Head of caudate nucleus (tissue), 42 donors: ENCODE data around the gene SPTBN4.
A peak's percentile ranks its signal among the peaks of the same experiment; 100 is the strongest.
"Not testable (repeated sequence)": the region's sequence is repeated elsewhere in the genome, so short reads cannot be mapped to it uniquely, and the experiment has no call there.

Experiments used
- DNase-seq, 42 donors: peaks; one replicate each; pipeline versions ENCODE4 v3.0.0 to v3.0.0-alpha.2; 2020 to 2021; ENCODE audit warnings: mixed read lengths in 7 of 42
- intact Hi-C: fragments of 100-400 bp; cut with DNase I; formaldehyde crosslinking; loops from one replicate; pipeline ENCODE4 v1.15.0; 2022

Gene SPTBN4

GRCh38 chr19:40497214-40497613, 30.4 kb downstream of the SPTBN4 start:
- DNase-seq = no peak
- intact Hi-C loops = no loop called here

GRCh38 chr19:40499320-40499719, 32.5 kb downstream of the SPTBN4 start:
- intact Hi-C loops = no loop called here
- no peak for DNase-seq

DNA sequence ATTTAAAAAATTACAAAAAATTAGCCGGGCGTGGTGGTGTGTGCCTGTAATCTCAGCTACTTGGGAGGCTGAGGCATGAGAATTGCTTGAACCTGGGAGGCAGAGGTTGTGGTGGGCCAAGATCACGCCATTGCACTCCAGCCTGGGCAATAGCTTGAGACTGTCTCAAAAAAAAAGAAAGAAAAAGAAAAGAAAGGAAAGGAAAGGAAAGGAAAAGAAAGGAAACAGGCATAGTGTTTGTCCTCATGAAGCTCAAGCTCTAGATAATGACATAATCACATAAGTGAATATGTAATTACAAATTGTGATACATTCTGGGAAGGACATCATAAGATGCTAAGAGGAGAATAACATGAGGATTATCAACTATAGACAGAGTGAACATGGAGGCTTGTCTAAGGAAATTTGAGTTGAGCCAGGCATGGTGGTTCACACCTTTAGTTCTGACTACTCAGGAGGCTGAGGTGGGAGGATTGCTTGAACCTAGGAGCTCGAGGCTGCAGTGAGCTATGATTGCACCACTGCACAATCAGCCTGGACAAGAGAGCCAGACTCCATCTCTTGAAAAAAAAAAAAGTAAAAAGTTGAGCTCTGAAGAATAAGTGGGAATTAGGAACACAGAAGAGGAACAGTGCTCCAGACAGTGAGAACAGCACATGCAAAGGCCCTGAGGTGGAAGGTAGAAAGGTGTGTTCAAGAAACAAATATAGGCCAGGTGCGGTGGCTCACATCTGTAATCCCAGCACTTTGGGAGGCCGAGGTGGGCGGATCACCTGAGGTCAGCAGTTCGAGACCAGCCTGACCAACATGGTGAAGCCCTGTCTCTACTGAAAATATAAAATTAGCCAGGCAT, 34.1 kb downstream of the SPTBN4 start:
- intact Hi-C loops, DNase-seq: not testable (repeated sequence)

DNA sequence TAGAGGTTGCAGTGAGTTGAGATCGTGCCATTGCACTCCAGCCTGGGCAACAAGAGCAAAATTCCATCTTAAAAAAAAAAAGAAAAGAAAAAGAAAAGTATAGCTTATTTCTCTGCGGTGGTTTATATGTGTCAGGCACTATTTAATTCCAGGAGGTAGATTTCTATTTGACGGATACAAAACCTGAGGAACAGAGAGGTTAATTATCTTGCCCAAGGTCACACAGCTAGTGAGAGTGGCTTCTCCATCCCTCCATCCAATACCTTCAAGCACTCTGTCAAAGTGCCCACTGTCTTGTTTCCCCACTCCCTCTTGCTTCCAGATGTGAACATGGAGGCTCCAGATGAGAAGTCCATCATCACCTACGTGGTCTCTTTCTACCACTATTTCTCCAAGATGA, 34.8 kb downstream of the SPTBN4 start:
- intact Hi-C loops = no loop called here

GRCh38 chr19:40502081-40502480, 35.3 kb downstream of the SPTBN4 start:
- DNase-seq = peak in 1 of 42 donors; percentile 15
- intact Hi-C loops = no loop called here

More for the DNA sequence above, 34.8 kb downstream of the SPTBN4 start:
- DNase-seq = no peak

DNA sequence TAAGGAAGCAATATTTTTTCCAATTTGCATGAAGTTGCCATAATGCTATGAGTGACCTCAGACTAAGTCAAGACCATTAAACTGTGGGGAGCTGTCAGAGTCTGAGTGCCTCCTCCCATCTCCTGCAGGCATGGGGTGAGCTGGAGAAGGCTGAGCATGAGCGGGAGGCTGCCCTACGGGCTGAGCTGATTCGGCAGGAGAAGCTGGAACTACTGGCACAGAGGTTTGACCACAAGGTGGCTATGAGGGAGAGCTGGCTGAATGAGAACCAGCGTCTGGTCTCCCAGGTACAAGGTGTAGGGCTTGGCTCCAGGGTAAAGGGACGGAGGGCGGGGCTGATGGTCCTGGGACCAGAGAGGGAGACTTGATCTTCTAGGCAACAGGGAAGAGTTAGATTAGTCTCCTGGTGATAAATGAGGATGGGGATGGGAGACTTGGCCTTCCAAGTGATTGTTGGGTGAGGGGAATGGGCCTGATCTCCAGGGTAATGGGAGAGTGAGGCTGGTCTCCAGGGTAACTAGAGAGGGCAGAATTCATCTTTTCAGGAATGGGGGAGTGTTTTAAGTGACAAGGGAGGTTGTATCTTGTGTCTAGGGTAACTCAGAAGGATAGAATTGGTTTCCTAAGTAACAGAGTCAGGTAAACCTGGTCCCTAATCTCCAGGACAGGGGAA, 36.0 kb downstream of the SPTBN4 start:
- DNase-seq = no peak
- intact Hi-C loops = no loop called here

- intact Hi-C loops = no loop called here
Measured at GRCh38 chr19:40503320-40503695, 36.5 kb downstream of the SPTBN4 start.

DNA sequence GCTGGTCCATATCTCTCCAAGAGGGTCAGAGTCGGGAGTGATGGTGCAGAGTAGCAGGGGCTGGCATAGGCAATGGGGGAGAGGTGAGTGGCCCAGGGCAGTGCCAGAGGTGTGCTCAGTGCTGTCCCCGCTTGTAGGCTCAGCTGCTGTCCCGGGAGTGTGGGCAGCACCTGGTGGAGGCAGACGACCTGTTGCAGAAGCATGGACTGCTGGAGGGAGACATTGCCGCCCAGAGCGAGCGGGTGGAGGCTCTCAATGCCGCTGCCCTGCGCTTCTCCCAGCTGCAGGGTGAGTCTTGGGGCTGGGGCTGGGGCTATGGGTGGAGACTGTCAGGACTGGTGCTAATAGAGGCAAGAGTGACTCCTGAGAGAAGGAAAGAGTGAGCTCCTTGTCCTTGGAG, 39.3 kb downstream of the SPTBN4 start:
- intact Hi-C loops = no loop called here
- DNase-seq = no peak

More at GRCh38 chr19:40503320-40503695, 36.5 kb downstream of the SPTBN4 start:
- DNase-seq = peak; percentile 43 to 96 (median 80)

DNA sequence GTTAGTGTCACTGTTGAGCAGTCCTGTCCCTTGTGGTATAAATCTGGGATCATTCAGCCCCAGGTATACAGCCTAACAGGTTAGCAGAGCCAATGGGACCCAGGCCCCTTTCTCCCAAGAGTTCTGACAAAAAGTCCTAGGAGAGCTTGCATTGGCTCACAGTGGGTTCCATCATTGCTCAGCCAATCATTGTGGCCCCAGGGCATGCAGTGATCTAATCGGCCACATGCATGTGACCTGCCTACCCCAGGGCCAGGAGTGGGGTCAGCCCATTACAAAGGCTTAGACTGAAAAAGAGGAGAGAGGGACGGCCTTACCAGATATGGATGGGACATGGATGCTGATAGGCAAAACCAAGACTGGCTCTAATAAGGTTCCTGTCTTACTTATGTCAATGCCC, 41.1 kb downstream of the SPTBN4 start:
- intact Hi-C loops = no loop called here
- no peak for DNase-seq

- no peak for DNase-seq
- intact Hi-C loops = no loop called here
Measured at GRCh38 chr19:40508739-40509260, 42.0 kb downstream of the SPTBN4 start.

DNA sequence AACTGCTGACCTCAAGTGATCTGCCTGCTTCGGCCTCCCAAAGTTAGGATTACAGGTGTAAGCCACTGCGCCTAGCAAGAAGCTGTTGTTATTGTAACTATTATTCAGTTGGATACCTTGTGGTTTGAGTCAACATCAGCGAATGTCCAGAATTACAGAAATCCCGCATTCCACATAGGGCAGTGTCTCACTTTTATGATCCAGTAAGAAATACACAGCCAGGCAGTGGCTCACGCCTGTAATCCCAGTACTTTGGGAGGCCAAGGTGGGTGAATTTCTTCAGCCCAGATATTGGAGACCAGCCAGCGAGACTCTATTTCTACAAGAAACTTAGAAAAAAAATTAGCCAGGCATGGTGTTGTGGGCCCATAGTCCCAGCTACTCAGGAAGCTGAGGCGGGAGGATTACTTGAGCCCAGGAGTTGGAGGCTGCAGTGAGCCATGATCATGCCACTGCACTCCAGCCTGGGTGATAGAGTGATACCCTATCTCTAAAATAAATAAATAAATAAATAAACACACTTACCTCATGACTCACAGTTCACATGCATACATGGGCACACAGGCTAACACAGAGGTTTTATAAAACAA, 43.8 kb downstream of the SPTBN4 start:
- intact Hi-C loops = no loop called here
- no peak for DNase-seq

DNA sequence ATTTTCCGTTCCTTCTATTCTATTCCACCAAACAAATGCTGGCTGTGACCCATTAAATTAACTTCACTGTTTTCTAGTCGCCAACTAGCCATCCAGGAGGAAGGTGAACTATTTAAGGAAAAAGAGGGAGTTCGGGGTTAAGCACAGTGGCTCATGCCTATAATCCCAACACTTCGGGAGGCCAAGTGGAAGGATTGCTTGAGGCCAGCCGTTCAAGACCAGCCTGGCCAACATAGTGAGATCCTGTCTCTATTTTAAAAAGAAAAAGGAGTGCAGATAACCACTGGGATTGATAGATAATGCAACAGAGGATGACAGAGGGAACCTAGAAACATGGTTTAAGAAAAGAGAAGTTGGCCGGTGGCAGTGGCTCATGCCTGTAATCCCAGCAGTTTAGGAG, 44.7 kb downstream of the SPTBN4 start:
- intact Hi-C loops = no loop called here
- no peak for DNase-seq

GRCh38 chr19:40512110-40512472, 45.3 kb downstream of the SPTBN4 start:
- no peak for DNase-seq
- intact Hi-C loops = no loop called here

GRCh38 chr19:40512473-40513344, 45.9 kb downstream of the SPTBN4 start:
- intact Hi-C loops = no loop called here

DNA sequence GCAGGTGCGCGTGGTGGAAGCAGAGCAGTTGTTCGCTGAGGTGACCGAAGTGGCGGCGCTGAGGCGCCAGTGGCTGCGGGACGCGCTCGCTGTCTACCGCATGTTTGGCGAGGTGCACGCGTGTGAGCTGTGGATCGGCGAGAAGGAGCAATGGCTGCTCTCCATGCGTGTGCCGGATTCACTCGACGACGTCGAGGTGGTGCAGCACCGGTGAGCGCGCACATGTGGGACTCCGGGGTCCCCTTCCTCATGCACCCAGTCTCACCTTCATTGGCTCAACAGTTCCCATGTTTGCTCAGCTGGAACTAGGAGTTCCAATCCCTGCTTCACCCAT, 46.5 kb downstream of the SPTBN4 start:
- intact Hi-C loops = no loop called here
- no peak for DNase-seq

More at GRCh38 chr19:40512473-40513344, 45.9 kb downstream of the SPTBN4 start:
- DNase-seq = peak in 27 of 42 donors; percentile 18 to 65 (median 42)

DNA sequence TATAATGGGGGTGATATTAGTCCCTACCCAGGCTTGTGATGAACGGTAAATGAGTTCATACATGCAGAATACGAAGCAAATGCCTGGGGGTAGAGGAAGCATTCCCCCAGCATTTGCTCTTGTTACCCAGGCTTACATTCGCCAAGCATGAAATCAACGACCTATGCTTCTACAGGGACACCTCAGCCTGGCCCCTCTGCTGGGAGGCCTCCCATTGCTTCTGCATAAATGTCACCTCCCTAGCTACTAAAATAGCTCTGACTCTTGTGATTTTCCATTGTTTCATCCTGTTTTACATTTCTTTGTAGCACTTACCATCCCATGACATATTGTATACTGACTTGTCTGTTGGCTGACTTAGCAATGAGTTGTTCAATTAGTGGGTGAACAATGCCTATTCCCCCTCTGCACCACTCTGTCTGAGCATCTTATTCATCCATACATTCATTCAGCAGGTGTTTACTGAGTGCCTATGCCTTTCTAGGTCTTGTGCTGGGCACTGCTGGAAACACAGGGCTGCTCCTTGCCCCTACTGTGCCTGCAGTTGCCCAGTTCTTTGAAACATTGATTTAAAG, 47.0 kb downstream of the SPTBN4 start:
- peak in 7 of 42 donors; percentile 15 to 66 (median 50) for DNase-seq
- intact Hi-C loops = no loop called here

GRCh38 chr19:40517248-40517647, 50.4 kb downstream of the SPTBN4 start:
- DNase-seq = no peak
- intact Hi-C loops = no loop called here

- intact Hi-C loops = no loop called here
- DNase-seq = no peak
Measured at GRCh38 chr19:40519352-40520322, 52.8 kb downstream of the SPTBN4 start.
